ENCODE results near the gene GMCL1.
"Not testable (repeated sequence)": the region's sequence is repeated elsewhere in the genome, so short reads cannot be mapped to it uniquely, and the experiment has no call there.

GMCL1 gene

GRCh38 chr2:69829256-69830044, at the start of gene GMCL1:
GMCL1 (plus strand) TSS chr2:69829660; CDS start chr2:69829893, 233 bp downstream.
- DNase-seq = peak; percentile 94

- DNase-seq = no peak
Measured at GRCh38 chr2:69780921-69781320, 48.5 kb upstream of the GMCL1 start.

DNA sequence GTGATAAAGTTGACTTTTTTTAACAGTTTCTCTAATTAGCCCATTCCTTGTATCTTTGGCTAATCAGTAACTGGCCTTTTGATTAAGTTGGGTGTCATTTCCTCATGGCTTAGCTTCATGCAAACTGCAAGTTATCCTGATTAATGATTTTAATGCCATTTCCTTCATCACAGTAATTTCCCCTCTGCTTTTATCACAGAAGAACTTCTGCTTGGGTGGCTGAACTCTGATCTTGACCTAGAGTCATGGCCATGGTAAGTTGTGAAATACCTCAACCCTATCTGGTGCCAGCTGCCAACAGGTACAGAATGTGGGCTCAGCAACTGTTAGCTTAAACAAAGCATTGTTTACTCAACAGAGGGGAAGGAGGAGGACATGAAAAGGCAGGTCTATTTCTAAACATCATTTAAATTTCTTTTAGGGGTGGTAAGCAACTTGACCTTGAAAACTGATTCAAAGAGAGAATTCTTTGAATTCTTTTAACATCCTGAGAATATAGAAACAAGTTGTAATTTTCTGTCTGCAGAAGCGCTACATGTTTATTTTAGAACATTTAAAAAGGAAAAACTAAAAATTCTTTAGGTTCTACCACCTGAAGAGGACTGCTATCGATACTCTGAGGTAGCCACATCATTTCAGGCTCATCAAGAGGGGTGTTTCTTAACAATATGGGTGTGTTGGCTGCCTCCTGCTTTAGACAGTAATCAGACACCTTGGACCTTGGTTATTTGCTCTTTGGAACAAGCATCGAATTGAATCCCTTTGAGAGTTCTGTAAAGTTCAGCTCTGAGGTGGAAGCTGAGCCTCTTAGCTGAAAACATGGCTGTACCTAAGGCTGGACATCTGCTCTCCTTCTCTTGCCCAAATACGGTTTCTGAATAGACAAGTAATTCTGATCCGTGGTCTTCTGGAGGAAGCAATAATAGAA, 47.9 kb upstream of the GMCL1 start:
- peak; percentile 11 for DNase-seq

GRCh38 chr2:69784228-69784627, 45.2 kb upstream of the GMCL1 start:
- DNase-seq = no peak

DNA sequence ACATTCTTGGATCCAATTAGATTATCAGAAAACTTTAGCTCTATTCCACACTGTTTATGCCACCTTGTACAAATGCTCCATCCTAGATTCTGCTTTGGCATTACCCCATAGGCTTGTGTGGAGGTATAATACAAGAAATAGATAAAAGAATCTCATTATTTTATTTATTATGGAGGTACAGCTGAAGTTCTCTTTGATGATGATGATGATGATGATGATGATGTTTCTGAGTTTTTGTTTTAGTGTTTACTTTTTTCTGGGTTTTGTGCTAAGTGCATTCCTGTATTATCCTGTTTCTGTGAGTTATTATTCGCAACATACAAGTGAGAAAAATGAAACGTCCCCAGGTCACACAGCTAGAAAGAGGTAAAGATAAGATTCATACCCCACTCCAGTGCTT, 44.1 kb upstream of the GMCL1 start:
- DNase-seq = no peak

DNA sequence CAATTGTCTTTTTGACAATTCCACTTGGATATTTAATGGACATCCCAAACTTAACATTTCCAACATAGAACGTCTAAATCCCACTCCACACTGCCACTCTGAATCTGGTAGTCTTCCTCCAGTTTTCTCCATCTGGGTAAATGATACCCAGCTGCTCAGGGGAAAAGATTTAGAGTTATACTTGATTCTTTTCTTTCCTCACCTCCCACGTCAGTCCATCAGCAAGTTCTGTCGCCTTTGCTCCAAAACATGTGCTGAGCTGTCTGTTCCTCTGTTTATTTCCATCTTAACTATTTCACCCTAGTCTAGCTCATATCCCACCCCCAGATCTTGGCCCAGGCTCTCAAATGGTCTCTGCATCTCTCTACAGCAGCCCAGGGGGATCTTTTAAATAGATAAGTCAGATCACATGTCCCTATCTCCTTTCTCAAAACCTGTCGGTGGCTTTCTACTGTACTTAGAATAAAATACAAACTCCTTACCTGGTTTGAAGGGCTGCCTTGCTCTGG, 43.4 kb upstream of the GMCL1 start:
- no peak for DNase-seq

GRCh38 chr2:69789175-69789721, 40.2 kb upstream of the GMCL1 start:
- DNase-seq = no peak

GRCh38 chr2:69789772-69790600, 39.5 kb upstream of the GMCL1 start:
- no peak for DNase-seq

GRCh38 chr2:69790601-69790959, 38.9 kb upstream of the GMCL1 start:
- no peak for DNase-seq

DNA sequence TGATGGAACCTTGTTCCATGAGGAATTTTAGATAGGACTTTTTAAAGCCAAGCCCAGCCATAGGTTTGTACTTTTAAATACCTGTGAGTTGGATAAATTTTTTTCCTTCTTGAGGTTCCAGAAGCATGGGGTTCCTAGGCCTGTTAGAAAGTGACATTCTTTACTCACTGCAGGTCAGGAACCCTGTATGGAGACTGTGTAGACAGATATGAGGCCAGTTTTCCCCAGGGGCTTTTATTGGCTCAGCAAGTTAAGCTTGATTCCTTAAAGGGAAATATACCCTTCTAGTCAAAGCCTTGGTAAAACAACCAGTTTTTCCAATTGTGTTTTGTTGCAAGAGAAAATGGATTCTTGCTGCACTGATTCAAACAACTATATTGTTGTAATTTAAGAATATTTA, 38.4 kb upstream of the GMCL1 start:
- no peak for DNase-seq

DNA sequence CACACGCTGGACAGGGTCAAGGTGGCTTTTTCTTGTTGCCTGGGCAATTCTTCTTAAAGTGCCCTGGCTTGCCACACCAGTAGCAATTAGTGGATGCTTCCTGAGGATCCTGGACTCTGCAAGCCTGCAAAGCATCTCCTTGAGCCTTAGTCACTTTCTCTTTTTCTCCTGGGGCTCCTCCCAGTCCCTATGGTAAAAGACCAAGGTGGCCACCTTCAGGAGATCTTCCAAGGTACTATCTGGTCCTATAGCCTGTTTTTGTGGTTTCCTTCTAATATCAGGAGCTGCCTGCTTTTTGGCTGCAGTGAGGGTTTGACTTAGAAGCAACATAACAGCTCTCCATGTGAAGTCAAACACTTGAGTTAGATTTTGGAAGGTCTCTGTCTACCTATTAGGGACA, 33.3 kb upstream of the GMCL1 start:
- DNase-seq = no peak

DNA sequence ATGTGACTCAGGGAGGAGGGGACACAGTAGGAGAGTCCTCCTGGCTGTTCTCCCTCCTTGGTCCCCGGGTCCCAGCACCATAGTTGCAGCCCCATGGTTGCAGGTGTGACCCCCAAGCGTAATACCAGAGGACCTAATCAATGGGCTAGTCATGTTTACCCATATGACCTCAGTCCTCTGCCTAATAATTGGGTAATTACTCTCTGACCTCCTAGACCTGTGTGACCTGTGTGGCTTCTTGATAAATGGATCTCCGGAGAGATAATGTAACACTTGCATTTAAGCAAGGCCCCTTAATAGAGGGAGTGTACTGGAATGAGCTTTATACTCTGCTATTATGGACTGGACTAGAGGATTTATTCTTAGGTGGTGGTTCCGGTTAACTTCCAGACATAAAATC, 32.2 kb upstream of the GMCL1 start:
- no peak for DNase-seq

- no peak for DNase-seq
Measured at GRCh38 chr2:69797836-69798289, 31.6 kb upstream of the GMCL1 start.

DNA sequence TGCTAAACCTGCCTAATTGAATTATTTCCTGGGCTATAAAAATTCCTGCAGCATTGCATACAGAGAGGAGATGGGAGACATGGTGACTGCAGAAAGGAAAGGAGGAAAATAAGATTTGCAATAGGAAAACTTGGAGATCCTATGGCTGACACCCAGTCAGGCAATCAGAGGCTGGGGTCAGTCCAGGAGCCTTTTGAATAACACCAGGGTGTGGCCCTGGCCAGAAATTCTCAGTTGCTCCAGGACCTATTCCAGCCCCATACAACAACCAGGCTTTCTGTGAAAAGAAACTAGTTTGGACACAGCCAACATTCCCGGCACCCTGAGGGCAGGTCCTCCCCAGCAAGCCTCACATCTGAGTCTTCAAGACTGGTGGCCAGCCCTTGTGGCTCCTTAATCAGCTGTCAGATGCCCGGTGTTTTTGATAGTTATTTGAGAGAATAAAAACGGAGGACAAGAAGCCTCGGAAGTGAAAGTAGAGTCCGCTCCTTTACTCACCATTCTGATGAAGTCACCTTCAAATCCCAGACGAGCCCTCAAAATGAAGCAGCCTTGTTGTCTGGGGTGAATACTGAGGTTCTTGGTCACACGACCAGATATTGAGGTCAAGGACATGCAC, 31.1 kb upstream of the GMCL1 start:
- DNase-seq = no peak

DNA sequence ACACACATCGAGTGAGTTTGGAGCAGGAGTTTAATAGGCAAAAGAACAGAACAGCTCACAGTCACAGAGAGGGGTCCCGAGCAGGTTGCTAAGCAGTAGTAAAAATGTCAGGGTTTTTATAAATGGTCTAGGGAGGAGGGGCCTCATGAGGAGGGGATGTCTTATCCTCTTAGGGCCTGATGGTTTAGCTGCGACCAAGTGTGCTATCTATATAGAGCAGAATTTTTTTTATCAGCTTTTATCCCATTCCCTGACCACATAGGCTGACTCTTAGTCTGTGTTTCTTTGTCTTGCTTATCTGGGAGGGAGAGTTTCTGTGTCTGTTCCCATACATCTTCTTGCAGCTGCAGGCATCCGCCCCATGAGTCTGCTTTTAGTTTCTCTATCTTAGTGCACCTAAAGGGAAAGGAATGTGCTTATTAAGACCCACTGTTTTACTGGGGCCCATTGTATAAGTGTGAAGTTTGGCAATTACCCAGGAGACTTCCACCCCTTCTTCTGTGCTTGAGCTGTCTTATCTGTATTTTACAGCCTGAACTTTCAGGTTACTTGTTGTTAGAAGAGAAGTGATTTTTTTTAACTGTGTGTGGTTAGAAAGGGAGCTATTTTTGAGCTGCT, 30.4 kb upstream of the GMCL1 start:
- DNase-seq = no peak

GRCh38 chr2:69801745-69802290, 27.6 kb upstream of the GMCL1 start:
- no peak for DNase-seq

GRCh38 chr2:69802781-69803367, 26.6 kb upstream of the GMCL1 start:
- DNase-seq = not testable (repeated sequence)

DNA sequence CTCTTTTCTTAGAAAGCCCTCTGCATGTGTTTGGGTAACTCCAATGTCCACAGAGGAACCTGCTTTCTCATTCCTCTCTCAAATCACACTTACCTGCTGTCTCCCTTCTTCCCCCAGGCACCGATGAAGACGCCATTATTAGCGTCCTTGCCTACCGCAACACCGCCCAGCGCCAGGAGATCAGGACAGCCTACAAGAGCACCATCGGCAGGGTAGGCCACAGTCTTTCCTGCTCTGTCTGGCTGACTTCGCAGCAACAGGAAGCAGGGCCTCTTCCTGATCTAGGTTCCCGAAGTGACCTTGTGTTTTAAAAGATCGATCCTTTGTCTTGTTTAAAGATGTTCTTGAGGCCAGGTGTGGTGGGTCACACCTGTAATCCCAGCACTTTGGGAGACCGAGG, 25.0 kb upstream of the GMCL1 start:
- DNase-seq = no peak

GRCh38 chr2:69805887-69806286, 23.6 kb upstream of the GMCL1 start:
- no peak for DNase-seq

- DNase-seq = no peak
Measured at GRCh38 chr2:69807821-69808540, 21.5 kb upstream of the GMCL1 start.

All from MV-4-11 (cell line).